Thymus (tissue), 14 donors: ENCODE results near the gene OR51Q1. TPM values are rescaled to one million over a fixed set of nuclear protein-coding genes. Genes with fewer than 3 reads are reported as not detected.

Experiments
- DNase-seq, 9 donors: peaks; one replicate each; pipeline ENCODE4 v3.0.0-alpha.2; 2013; ENCODE audit warnings: low spot score in 9 of 9, low read depth in 6 of 9, missing footprints in 1 of 9
- H3K27ac ChIP-seq, 2 donors: one replicate each; pipeline ENCODE4 v1.5.1; 2013; ENCODE audit warnings: control low read depth in 1 of 2, low read depth in 1 of 2, low read length in 1 of 2, mild to moderate bottlenecking in 1 of 2, moderate library complexity in 1 of 2
- H3K27me3 ChIP-seq, 2 donors: one replicate each; pipeline ENCODE4 v1.5.1; 2013; ENCODE audit warnings: low read length in 1 of 2; ENCODE audit not compliant: control insufficient read depth in 2 of 2, insufficient read depth in 1 of 2
- H3K36me3 ChIP-seq, 2 donors: one replicate each; pipeline ENCODE4 v1.5.1; 2013; ENCODE audit warnings: low read length in 1 of 2, mild to moderate bottlenecking in 1 of 2, moderate library complexity in 1 of 2; ENCODE audit not compliant: control insufficient read depth in 2 of 2, insufficient read depth in 2 of 2
- H3K4me1 ChIP-seq, 2 donors: one replicate each; pipeline ENCODE4 v1.5.1; 2013; ENCODE audit warnings: low read length in 2 of 2; ENCODE audit not compliant: control insufficient read depth in 2 of 2, insufficient read depth in 2 of 2
- H3K4me3 ChIP-seq, 2 donors: one replicate each; pipeline ENCODE4 v1.5.1; 2013; ENCODE audit warnings: low read length in 2 of 2, control low read depth in 1 of 2, mild to moderate bottlenecking in 1 of 2
- H3K9me3 ChIP-seq, 2 donors: one replicate each; pipeline ENCODE4 v1.5.1; 2013; ENCODE audit warnings: low read length in 1 of 2, mild to moderate bottlenecking in 1 of 2; ENCODE audit not compliant: control insufficient read depth in 2 of 2, insufficient read depth in 1 of 2
- WGBS: extraction: QIAGEN DNeasy Blood & Tissue Kit; methylation state at CpG from one replicate; pipeline ENCODE4 v1.1.7; 2013; 5-methylcytosine and 5-hydroxymethylcytosine counted together
- long read RNA-seq, 10 donors: transcript quantifications; one replicate each; lab custom pipeline, GENCODE V29; 2026
- polyA plus RNA-seq: library from polyadenylated mRNA; stranded (reverse); fragments of 200-250 nt; gene quantifications from one replicate; pipeline ENCODE4 v1.2.3, GENCODE V29; 2013
- total RNA-seq: library from RNA; stranded (reverse); fragments of 120-200 nt; gene quantifications from one replicate; pipeline ENCODE4 v1.2.4, GENCODE V29; 2013
- donor health status: healthy.

OR51Q1 gene
- not detected for total RNA-seq
- polyA plus RNA-seq = not detected
- long read RNA-seq, donor 1 = 0 reads
- long read RNA-seq, donor 2 = 0 reads
- long read RNA-seq, donor 3 = 0 reads
- long read RNA-seq, donor 4 = 0 reads
- long read RNA-seq, donor 5 = 0 reads
- long read RNA-seq, donor 6 = 0 reads
- long read RNA-seq, donor 7 = 0 reads
- long read RNA-seq, donor 8 = 0 reads
- long read RNA-seq, donor 9 = 0 reads
- long read RNA-seq, donor 10 = 0 reads

GRCh38 chr11:5421811-5422210 lies at the start of gene OR51Q1:
OR51Q1 (plus strand) TSS chr11:5422111; CDS start chr11:5422201, 90 bp downstream.
- Histone ChIP-seq H3K4me1 (no peaks in the 10 kb centered on the region), H3K27me3 (no peaks in the 10 kb centered on the region), H3K27ac (no peak within 1 kb of the TSS), H3K36me3 (no peaks in the 10 kb centered on the region), H3K4me3 (no peak within 1 kb of the TSS), H3K9me3 (no peaks in the 10 kb centered on the region)
- WGBS = 99% methylated on average over 1 of the region's 1 CpG
- DNase-seq = no peak

- 82% methylated on average over 4 of the region's 4 CpGs for WGBS
- Histone ChIP-seq H3K4me3 (no peak overlapping the region), H3K27ac (no peak overlapping the region), H3K27me3 (no peaks in the 10 kb centered on the region), H3K4me1 (no peaks in the 10 kb centered on the region), H3K36me3 (no peaks in the 10 kb centered on the region), H3K9me3 (no peaks in the 10 kb centered on the region)
- DNase-seq = peak in 4 of 9 donors; percentile 2 to 21 (median 11)
These were observed 41.1 kb upstream of the OR51Q1 start for GRCh38 chr11:5380740-5381342.

GRCh38 chr11:5383576-5383975 lies 38.3 kb upstream of the OR51Q1 start, which contains the start of gene OR51M1:
OR51M1 (plus strand) TSS chr11:5383812; CDS start chr11:5389399, 5,587 bp downstream.
- H3K4me3 ChIP-seq = no peak within 1 kb of the TSS
- 90% methylated on average over 1 of the region's 1 CpG for WGBS
- DNase-seq = no peak
- H3K9me3 ChIP-seq = no peaks in the 10 kb centered on the region
- H3K4me1 ChIP-seq = no peaks in the 10 kb centered on the region
- no peak within 1 kb of the TSS for H3K27ac ChIP-seq
- no peaks in the 10 kb centered on the region for H3K27me3 ChIP-seq
- H3K36me3 ChIP-seq = no peaks in the 10 kb centered on the region

- H3K4me1 ChIP-seq = no peaks in the 10 kb centered on the region
- H3K27ac ChIP-seq = no peak overlapping the region
- H3K36me3 ChIP-seq = no peaks in the 10 kb centered on the region
- no peak for DNase-seq
- WGBS = 92% methylated on average over 2 of the region's 2 CpGs
- H3K27me3 ChIP-seq = no peaks in the 10 kb centered on the region
- H3K9me3 ChIP-seq = no peaks in the 10 kb centered on the region
- H3K4me3 ChIP-seq = no peak overlapping the region
These were observed 37.6 kb upstream of the OR51Q1 start for GRCh38 chr11:5384335-5384734.

GRCh38 chr11:5390210-5390609 lies 31.7 kb upstream of the OR51Q1 start:
- Histone ChIP-seq H3K4me1 (no peaks in the 10 kb centered on the region), H3K4me3 (no peak overlapping the region), H3K36me3 (no peaks in the 10 kb centered on the region), H3K27me3 (no peaks in the 10 kb centered on the region), H3K9me3 (no peaks in the 10 kb centered on the region), H3K27ac (no peak overlapping the region)
- no peak for DNase-seq
- 92% methylated on average over 2 of the region's 2 CpGs for WGBS

GRCh38 chr11:5394091-5394490 lies 27.8 kb upstream of the OR51Q1 start:
- H3K9me3 ChIP-seq = no peaks in the 10 kb centered on the region
- H3K27ac ChIP-seq = no peak overlapping the region
- no peak for DNase-seq
- H3K4me3 ChIP-seq = no peak overlapping the region
- no peaks in the 10 kb centered on the region for H3K36me3 ChIP-seq
- no peaks in the 10 kb centered on the region for H3K27me3 ChIP-seq
- no peaks in the 10 kb centered on the region for H3K4me1 ChIP-seq

- no peaks in the 10 kb centered on the region for H3K27me3 ChIP-seq
- H3K27ac ChIP-seq = no peak overlapping the region
- no peaks in the 10 kb centered on the region for H3K4me1 ChIP-seq
- H3K36me3 ChIP-seq = no peaks in the 10 kb centered on the region
- no peak overlapping the region for H3K4me3 ChIP-seq
- H3K9me3 ChIP-seq = no peaks in the 10 kb centered on the region
- no peak for DNase-seq
These were observed 23.0 kb upstream of the OR51Q1 start for GRCh38 chr11:5398936-5399335.

- Histone ChIP-seq H3K4me3 (no peak overlapping the region), H3K4me1 (no peaks in the 10 kb centered on the region)
- DNase-seq = no peak
These were observed 16.7 kb upstream of the OR51Q1 start for GRCh38 chr11:5405173-5405572.

GRCh38 chr11:5420993-5421392 lies 918 bp upstream of the OR51Q1 start:
- Histone ChIP-seq H3K9me3 (no peaks in the 10 kb centered on the region), H3K4me1 (no peaks in the 10 kb centered on the region), H3K36me3 (no peaks in the 10 kb centered on the region), H3K4me3 (no peak overlapping the region), H3K27me3 (no peaks in the 10 kb centered on the region), H3K27ac (no peak overlapping the region)
- DNase-seq = no peak
- WGBS = 79% methylated on average over 5 of the region's 5 CpGs

More at GRCh38 chr11:5405173-5405572, 16.7 kb upstream of the OR51Q1 start:
- Histone ChIP-seq H3K9me3 (no peaks in the 10 kb centered on the region), H3K27me3 (no peaks in the 10 kb centered on the region), H3K36me3 (no peaks in the 10 kb centered on the region), H3K27ac (no peak overlapping the region)
